ENCODE measurements around the gene ALDH1L2.

GRCh38 chr12:105089817-105090216 lies 5.6 kb upstream of the ALDH1L2 start:
- TF ChIP-seq CTCF (IDR thresholded peaks at IDR 0.05) (no peak), NFE2L1 (CRISPR knock-in tag; IDR thresholded peaks at IDR 0.05) (no peak), CREB1 (CRISPR knock-in tag; IDR thresholded peaks at IDR 0.05) (no peak), TCF7 (CRISPR knock-in tag; IDR thresholded peaks at IDR 0.05; ENCODE audit: low read depth) (no peak), NR2C2 (CRISPR knock-in tag; IDR thresholded peaks at IDR 0.05) (no peak), IRF2 (CRISPR knock-in tag; IDR thresholded peaks at IDR 0.05; ENCODE audit: borderline replicate concordance, low read depth) (no peak)
- TF ChIP-seq, protein P1, sequence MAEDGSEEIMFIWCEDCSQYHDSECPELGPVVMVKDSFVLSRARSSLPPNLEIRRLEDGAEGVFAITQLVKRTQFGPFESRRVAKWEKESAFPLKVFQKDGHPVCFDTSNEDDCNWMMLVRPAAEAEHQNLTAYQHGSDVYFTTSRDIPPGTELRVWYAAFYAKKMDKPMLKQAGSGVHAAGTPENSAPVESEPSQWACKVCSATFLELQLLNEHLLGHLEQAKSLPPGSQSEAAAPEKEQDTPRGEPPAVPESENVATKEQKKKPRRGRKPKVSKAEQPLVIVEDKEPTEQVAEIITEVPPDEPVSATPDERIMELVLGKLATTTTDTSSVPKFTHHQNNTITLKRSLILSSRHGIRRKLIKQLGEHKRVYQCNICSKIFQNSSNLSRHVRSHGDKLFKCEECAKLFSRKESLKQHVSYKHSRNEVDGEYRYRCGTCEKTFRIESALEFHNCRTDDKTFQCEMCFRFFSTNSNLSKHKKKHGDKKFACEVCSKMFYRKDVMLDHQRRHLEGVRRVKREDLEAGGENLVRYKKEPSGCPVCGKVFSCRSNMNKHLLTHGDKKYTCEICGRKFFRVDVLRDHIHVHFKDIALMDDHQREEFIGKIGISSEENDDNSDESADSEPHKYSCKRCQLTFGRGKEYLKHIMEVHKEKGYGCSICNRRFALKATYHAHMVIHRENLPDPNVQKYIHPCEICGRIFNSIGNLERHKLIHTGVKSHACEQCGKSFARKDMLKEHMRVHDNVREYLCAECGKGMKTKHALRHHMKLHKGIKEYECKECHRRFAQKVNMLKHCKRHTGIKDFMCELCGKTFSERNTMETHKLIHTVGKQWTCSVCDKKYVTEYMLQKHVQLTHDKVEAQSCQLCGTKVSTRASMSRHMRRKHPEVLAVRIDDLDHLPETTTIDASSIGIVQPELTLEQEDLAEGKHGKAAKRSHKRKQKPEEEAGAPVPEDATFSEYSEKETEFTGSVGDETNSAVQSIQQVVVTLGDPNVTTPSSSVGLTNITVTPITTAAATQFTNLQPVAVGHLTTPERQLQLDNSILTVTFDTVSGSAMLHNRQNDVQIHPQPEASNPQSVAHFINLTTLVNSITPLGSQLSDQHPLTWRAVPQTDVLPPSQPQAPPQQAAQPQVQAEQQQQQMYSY (CRISPR knock-in tag; IDR thresholded peaks at IDR 0.05): no peak

Measured in WTC11 (cell line).